Non-pigmented ciliary epithelial cell (primary cell): ENCODE results near the gene NXT1.
"Not testable (repeated sequence)": the region's sequence is repeated elsewhere in the genome, so short reads cannot be mapped to it uniquely, and the experiment has no call there.

Experiments used
- DNase-seq: peaks from one replicate; pipeline ENCODE4 v3.0.0-alpha.2; 2010; ENCODE audit warnings: low read depth

NXT1 gene

GRCh38 chr20:23331450-23332350, 18.9 kb upstream of the NXT1 start:
- no peak for DNase-seq

GRCh38 chr20:23332467-23332866, 18.1 kb upstream of the NXT1 start:
- no peak for DNase-seq

GRCh38 chr20:23334111-23334510, 16.5 kb upstream of the NXT1 start:
- no peak for DNase-seq

- no peak for DNase-seq
These were observed 15.1 kb upstream of the NXT1 start for GRCh38 chr20:23335521-23335920.

- no peak for DNase-seq
These were observed 14.1 kb upstream of the NXT1 start for GRCh38 chr20:23336476-23336875.

GRCh38 chr20:23337312-23337711, 13.3 kb upstream of the NXT1 start:
- no peak for DNase-seq

GRCh38 chr20:23339986-23340385, 10.6 kb upstream of the NXT1 start:
- no peak for DNase-seq

- no peak for DNase-seq
These were observed 10.1 kb upstream of the NXT1 start for GRCh38 chr20:23340524-23340923.

- no peak for DNase-seq
These were observed 9.5 kb upstream of the NXT1 start for GRCh38 chr20:23341073-23341472.

- no peak for DNase-seq
These were observed 7.0 kb upstream of the NXT1 start for GRCh38 chr20:23343590-23343989.

GRCh38 chr20:23344336-23344735, 6.3 kb upstream of the NXT1 start:
- no peak for DNase-seq

- DNase-seq = no peak
These were observed 4.6 kb upstream of the NXT1 start for GRCh38 chr20:23346002-23346401.

GRCh38 chr20:23347791-23348190, 2.8 kb upstream of the NXT1 start:
- no peak for DNase-seq

GRCh38 chr20:23348510-23348909, 2.1 kb upstream of the NXT1 start:
- not testable (repeated sequence) for DNase-seq

GRCh38 chr20:23349338-23350195, 1.0 kb upstream of the NXT1 start:
- no peak for DNase-seq

- no peak for DNase-seq
These were observed 580 bp downstream of the NXT1 start for GRCh38 chr20:23350904-23351838.

GRCh38 chr20:23356203-23356602, 5.6 kb downstream of the NXT1 start:
- DNase-seq = no peak

GRCh38 chr20:23357767-23358562, 7.4 kb downstream of the NXT1 start:
- DNase-seq = peak; percentile 98

- DNase-seq = no peak
These were observed 7.9 kb downstream of the NXT1 start for GRCh38 chr20:23358563-23358906.

GRCh38 chr20:23358923-23359593, 8.5 kb downstream of the NXT1 start:
- DNase-seq = no peak

GRCh38 chr20:23360531-23360930, 9.9 kb downstream of the NXT1 start:
- DNase-seq = no peak
